Measurements from ENCODE around the gene ADAMTS17. TPM values are rescaled to one million over a fixed set of nuclear protein-coding genes. Genes with fewer than 3 reads are reported as not detected.

Gene ADAMTS17
- total RNA-seq, 1 experiment from 2014 or later: 4.2 TPM

DNA sequence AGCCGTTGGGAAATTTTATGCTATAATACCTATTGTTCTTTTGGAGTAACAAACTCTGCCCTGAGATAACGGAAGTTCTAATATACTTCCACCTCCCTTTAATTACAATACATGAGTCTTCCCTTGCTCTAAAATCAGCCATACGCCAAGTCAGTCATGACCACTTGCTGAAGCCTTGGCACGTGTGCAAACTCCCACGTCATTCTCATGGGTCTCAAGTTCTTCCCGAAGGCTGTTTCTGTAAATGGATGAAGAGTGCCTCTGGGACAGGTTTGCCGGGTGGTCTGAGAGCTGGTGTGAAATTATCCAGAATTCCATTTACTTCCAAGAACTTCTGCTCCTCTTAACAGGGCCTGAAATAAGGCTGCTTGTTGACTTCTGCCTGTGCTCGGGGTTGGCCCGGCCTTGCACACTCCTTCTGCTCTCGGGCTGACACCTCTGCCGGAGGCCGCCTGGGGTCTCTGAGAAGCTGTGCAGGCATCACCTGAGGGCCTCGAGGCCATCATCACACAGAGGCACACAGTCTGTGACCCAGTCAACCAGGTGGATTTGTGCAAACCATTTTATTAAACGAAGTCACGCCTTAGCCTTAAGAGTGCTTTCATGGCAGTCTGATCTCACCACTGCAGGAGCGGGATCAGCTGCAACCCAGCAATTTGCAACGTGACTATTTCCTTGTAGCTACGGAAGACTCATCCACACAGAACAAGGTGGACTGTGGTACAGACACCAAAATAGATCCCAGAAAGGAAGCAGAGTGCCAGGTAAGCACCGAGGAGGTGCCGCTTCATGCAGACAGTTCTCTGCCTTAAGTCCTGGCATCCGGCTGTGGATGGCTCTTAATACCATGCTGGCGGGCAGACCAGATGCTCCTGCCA, 120.1 kb downstream of the ADAMTS17 start:
- intact Hi-C loops (cut with micrococcal nuclease): no loop called here
- Histone ChIP-seq H3K9ac (ENCODE audit: low read length) (no peak overlapping the region), H3K36me3 (ENCODE audit: control insufficient read depth in 1 of 2, insufficient read depth in 2 of 2, low read length in 2 of 2) (no peaks in the 10 kb centered on the region), H2AFZ (ENCODE audit: low read depth, low read length, poor library complexity, severe bottlenecking) (no peak overlapping the region), H3K4me3 (replicated peaks in 1 of 2; ENCODE audit: low read depth in 1 of 2, low read length in 2 of 2) (no peak overlapping the region), H3K9me2 (ENCODE audit: insufficient read depth) (no peaks in the 10 kb centered on the region), H3K4me1 (ENCODE audit: control insufficient read depth in 1 of 2, insufficient read depth in 2 of 2, low read length in 2 of 2) (no peaks in the 10 kb centered on the region), H3K4me2 (ENCODE audit: low read length) (no peak overlapping the region), H3K27ac (ENCODE audit: low read depth, low read length) (no peak overlapping the region), H4K20me1 (ENCODE audit: insufficient read depth) (no peaks in the 10 kb centered on the region), H3K9me3 (ENCODE audit: control insufficient read depth in 1 of 2, insufficient read depth in 1 of 2, low read depth in 1 of 2, low read length in 2 of 2) (no peaks in the 10 kb centered on the region), H3K27me3 (ENCODE audit: insufficient read depth, low read length) (no peaks in the 10 kb centered on the region), H3K79me2 (ENCODE audit: insufficient read depth, low read length) (no peaks in the 10 kb centered on the region)
- ChIA-PET RAD21 (ENCODE audit: low non-redundant PET in 1 of 2, low total read pairs in 2 of 2, uncharacterized antibody in 2 of 2, unreplicated experiment in 2 of 2) (no interaction called here), CTCF (no interaction called here), POLR2A (no interaction called here)
- no peak for DNase-seq (ENCODE audit: low read depth, low spot score)
- TF ChIP-seq FOSL1 (IDR thresholded peaks at IDR 0.05; ENCODE audit: low read depth) (no peak), JUND (IDR thresholded peaks at IDR 0.05) (no peak), ZNF274 (IDR thresholded peaks at IDR 0.05; ENCODE audit: low read depth, low read length) (no peak), YY1 (IDR thresholded peaks at IDR 0.05; ENCODE audit: extremely low read depth, insufficient replicate concordance, low read depth, low read length) (no peak), ZFX (IDR thresholded peaks at IDR 0.05) (no peak)
- ATAC-seq: no peak
- no TSS peak for BruUV-seq (replicated peaks)

DNA sequence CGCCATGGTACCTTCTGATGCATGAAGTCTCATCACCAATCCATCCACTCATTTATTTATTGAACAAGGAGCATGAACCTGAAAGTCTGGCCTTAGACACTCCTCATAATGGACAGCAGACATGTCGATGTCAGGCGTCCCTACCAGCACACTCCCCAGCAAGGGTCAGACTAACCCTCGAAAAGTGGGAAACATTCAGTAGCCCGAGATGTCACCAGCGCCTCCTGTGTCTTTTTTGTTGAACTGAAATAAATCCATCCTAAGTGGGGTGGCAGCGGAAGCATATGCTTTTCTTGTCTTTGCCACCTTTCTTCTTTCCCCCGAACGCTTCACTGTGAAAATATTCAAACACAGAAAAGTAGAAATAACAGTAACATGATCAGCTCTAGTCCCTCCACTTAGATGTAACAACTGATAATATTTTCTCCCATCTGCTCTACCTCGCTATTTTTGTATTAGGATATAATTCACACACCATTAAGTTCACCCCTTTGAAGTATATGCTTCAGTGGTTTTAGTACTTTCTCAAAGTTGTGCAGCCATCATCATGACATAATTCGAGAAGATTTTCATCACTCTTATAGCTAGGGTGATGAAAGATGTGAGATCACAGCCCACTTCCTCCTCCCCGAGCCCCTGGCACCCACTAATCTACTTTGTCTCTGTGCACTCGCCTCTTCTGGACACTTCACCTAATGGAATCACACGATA, 121.6 kb downstream of the ADAMTS17 start:
- Histone ChIP-seq H3K79me2 (ENCODE audit: insufficient read depth, low read length) (no peaks in the 10 kb centered on the region), H3K9me3 (ENCODE audit: control insufficient read depth in 1 of 2, insufficient read depth in 1 of 2, low read depth in 1 of 2, low read length in 2 of 2) (no peaks in the 10 kb centered on the region), H4K20me1 (ENCODE audit: insufficient read depth) (no peaks in the 10 kb centered on the region), H3K9ac (ENCODE audit: low read length) (no peak overlapping the region), H3K36me3 (ENCODE audit: control insufficient read depth in 1 of 2, insufficient read depth in 2 of 2, low read length in 2 of 2) (no peaks in the 10 kb centered on the region), H3K27ac (ENCODE audit: low read depth, low read length) (no peak overlapping the region), H3K4me1 (ENCODE audit: control insufficient read depth in 1 of 2, insufficient read depth in 2 of 2, low read length in 2 of 2) (no peaks in the 10 kb centered on the region), H3K9me2 (ENCODE audit: insufficient read depth) (no peaks in the 10 kb centered on the region), H2AFZ (ENCODE audit: low read depth, low read length, poor library complexity, severe bottlenecking) (no peak overlapping the region), H3K4me3 (replicated peaks in 1 of 2; ENCODE audit: low read depth in 1 of 2, low read length in 2 of 2) (no peak overlapping the region), H3K27me3 (ENCODE audit: insufficient read depth, low read length) (no peaks in the 10 kb centered on the region), H3K4me2 (ENCODE audit: low read length) (no peak overlapping the region)
- no TSS peak for BruUV-seq (replicated peaks)
- DNase-seq (ENCODE audit: low read depth, low spot score) (no peak), ATAC-seq (no peak)
- POLR2A ChIA-PET: no interaction called here
- intact Hi-C loops (cut with micrococcal nuclease): no loop called here
- CTCF ChIA-PET: no interaction called here
- RAD21 ChIA-PET (ENCODE audit: low non-redundant PET in 1 of 2, low total read pairs in 2 of 2, uncharacterized antibody in 2 of 2, unreplicated experiment in 2 of 2): no interaction called here
- TF ChIP-seq FOSL1 (IDR thresholded peaks at IDR 0.05; ENCODE audit: low read depth): no peak
- TF ChIP-seq ZFX (IDR thresholded peaks at IDR 0.05): no peak
- TF ChIP-seq CBX3 (IDR thresholded peaks at IDR 0.05; ENCODE audit: low read depth): no peak
- no peak for TF ChIP-seq EZH2phosphoT487 (IDR thresholded peaks at IDR 0.05; ENCODE audit: borderline replicate concordance)
- TF ChIP-seq ZNF274 (IDR thresholded peaks at IDR 0.05; ENCODE audit: low read depth, low read length): no peak
- TF ChIP-seq, protein P1, sequence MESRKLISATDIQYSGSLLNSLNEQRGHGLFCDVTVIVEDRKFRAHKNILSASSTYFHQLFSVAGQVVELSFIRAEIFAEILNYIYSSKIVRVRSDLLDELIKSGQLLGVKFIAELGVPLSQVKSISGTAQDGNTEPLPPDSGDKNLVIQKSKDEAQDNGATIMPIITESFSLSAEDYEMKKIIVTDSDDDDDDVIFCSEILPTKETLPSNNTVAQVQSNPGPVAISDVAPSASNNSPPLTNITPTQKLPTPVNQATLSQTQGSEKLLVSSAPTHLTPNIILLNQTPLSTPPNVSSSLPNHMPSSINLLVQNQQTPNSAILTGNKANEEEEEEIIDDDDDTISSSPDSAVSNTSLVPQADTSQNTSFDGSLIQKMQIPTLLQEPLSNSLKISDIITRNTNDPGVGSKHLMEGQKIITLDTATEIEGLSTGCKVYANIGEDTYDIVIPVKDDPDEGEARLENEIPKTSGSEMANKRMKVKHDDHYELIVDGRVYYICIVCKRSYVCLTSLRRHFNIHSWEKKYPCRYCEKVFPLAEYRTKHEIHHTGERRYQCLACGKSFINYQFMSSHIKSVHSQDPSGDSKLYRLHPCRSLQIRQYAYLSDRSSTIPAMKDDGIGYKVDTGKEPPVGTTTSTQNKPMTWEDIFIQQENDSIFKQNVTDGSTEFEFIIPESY (IDR thresholded peaks at IDR 0.05; ENCODE audit: extremely low read depth, insufficient replicate concordance, low read length): no peak
- no peak for TF ChIP-seq TCF7L2 (IDR thresholded peaks at IDR 0.05; ENCODE audit: borderline replicate concordance, extremely low read depth, insufficient read depth, insufficient read length)
- TF ChIP-seq SIN3A (IDR thresholded peaks at IDR 0.05; ENCODE audit: low read depth): no peak
- TF ChIP-seq SRF (IDR thresholded peaks at IDR 0.05; ENCODE audit: low read depth): no peak
- TF ChIP-seq RAD21 (IDR thresholded peaks at IDR 0.05; ENCODE audit: low read depth): no peak
- TF ChIP-seq, protein P2, sequence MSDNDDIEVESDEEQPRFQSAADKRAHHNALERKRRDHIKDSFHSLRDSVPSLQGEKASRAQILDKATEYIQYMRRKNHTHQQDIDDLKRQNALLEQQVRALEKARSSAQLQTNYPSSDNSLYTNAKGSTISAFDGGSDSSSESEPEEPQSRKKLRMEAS (IDR thresholded peaks at IDR 0.05): no peak
- no peak for TF ChIP-seq ELF1 (IDR thresholded peaks at IDR 0.05; ENCODE audit: borderline replicate concordance, low read depth)
- TF ChIP-seq SP1 (IDR thresholded peaks at IDR 0.05; ENCODE audit: low read depth): no peak
- no peak for TF ChIP-seq YY1 (IDR thresholded peaks at IDR 0.05; ENCODE audit: extremely low read depth, insufficient replicate concordance, low read depth, low read length)

Data from HCT116 (cell line).